HG03159 (cell line): Measurements from ENCODE around the gene STXBP1.
"Not testable (repeated sequence)": the region's sequence is repeated elsewhere in the genome, so short reads cannot be mapped to it uniquely, and the experiment has no call there.

Experiments used
- ATAC-seq: cut with Tn5 transposase; IDR thresholded peaks from one replicate; pipeline ENCODE4 v1.9.1; 2021; ENCODE audit warnings: mild to moderate bottlenecking, moderate library complexity; ENCODE audit not compliant: unreplicated experiment

Gene STXBP1

DNA sequence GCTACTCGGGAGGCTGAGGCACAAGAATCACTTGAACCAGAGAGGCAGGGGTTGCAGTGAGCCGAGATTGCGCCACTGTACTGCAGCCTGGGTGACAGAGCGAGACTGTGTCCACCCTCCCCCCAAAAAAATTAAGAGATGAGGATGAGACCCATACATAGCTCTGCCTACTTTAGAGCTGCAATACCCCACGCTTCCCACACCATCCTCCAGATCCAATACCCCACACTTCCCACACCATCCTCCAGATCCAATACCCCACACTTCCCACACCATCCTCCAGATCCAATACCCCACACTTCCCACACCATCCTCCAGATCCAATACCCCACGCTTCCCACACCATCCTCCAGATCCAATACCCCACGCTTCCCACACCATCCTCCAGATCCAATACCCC lies 34.9 kb upstream of the STXBP1 start:
- not testable (repeated sequence) for ATAC-seq

- ATAC-seq: no peak
These were observed 33.5 kb upstream of the STXBP1 start for GRCh38 chr9:127578627-127578951.

DNA sequence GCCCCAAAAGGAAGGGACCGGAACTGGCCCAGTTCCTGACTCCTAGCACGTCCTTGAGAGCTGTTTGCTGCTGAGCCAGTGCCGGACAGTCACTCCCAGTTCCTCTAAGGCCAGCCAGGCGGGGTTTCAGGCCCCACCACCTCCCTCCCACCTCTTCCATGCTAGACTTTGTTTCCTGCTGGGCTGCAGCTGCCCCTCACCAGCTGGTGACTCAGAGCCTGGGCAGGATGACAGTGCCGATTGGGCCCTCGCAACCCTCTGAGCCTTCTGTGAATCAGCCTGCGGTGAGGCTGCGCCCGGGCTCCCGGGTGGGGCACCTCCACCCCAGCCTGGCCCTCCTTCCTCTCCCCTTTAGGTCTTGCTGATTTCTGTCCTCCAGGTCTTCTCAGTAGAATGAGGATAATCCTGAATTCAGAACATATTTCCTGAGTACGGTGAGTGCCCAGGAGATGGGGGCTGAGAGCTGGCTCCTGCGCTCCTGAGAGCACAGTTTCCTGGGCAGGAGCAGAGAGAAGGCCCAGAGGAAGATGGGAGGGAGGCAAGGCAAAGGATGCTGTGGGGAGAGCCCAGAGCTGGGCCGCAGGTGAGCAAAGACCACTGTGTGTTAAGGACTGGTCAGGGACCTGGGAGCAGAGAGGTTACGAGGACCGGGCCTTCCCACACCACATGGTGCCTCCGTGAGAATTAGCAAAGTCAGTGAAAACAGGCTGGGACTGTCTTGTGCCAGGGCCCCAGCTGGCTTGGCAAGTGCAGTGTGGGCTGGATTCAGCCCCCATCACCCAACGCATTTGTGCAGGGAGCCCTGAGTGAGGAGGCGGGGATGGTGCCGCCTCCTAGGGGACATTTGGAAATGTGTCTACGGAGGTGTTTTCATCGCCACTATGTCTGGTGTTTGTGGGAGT lies 32.9 kb upstream of the STXBP1 start:
- no peak for ATAC-seq

DNA sequence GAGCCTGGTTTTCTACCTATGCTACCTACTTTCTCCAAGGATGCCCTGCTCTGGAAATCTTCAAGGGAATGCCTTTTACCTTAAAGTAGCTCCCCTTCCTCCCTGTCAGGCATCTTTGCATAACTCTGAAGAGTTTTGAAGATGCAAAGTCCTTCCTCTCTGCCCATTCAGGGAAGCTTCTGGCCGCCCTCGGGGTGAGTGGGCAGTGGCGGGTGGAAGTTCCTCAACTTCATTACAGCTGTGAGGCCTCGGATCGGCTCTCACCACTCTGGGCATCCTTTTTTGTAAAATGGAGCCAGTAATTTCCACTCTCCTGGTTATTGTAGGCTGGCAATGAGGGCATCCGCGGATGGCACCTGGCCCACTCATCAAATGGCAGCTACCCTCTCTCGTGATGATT lies 31.7 kb upstream of the STXBP1 start:
- no peak for ATAC-seq

GRCh38 chr9:127580879-127581475 lies 31.1 kb upstream of the STXBP1 start:
- no peak for ATAC-seq

DNA sequence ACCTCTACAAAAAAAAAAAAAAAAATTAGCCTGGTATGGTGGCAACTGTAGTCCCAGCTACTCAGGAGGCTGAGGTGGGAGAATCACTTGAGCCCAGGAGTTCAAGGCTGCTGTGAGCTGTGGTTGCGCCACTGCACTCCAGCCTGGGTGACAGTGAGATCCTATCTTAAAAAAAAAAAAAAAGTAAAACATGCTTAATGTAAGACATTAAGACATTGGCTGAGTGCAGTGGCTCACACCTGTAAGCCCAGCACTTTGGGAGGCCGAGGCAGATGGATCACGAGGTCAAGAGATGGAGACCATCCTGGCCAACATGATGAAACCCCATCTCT lies 27.6 kb upstream of the STXBP1 start:
- not testable (repeated sequence) for ATAC-seq

GRCh38 chr9:127585161-127585819 lies 26.8 kb upstream of the STXBP1 start:
- no peak for ATAC-seq

- ATAC-seq: no peak
These were observed 26.0 kb upstream of the STXBP1 start for GRCh38 chr9:127586096-127586495.

- ATAC-seq: no peak
These were observed 25.5 kb upstream of the STXBP1 start for GRCh38 chr9:127586537-127586936.

DNA sequence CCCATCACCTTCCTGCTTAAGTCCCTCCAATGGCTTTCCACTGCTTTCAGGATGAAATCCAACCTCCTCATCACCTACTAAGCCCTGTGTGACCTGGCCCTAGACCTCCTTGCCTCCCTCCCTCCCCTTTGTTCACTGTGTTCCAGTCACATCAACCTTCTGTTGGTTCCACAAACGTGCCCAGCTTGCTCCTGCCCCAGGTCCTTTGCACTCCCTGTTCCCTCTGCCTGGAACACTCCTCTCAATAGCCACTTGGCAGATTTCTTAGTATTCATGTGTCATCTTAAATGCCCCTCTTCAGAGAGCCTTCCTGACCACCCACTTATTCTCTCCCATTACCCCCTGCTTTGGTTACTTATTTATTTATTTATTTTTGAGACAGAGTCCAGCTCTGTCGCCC lies 24.1 kb upstream of the STXBP1 start:
- ATAC-seq: no peak

DNA sequence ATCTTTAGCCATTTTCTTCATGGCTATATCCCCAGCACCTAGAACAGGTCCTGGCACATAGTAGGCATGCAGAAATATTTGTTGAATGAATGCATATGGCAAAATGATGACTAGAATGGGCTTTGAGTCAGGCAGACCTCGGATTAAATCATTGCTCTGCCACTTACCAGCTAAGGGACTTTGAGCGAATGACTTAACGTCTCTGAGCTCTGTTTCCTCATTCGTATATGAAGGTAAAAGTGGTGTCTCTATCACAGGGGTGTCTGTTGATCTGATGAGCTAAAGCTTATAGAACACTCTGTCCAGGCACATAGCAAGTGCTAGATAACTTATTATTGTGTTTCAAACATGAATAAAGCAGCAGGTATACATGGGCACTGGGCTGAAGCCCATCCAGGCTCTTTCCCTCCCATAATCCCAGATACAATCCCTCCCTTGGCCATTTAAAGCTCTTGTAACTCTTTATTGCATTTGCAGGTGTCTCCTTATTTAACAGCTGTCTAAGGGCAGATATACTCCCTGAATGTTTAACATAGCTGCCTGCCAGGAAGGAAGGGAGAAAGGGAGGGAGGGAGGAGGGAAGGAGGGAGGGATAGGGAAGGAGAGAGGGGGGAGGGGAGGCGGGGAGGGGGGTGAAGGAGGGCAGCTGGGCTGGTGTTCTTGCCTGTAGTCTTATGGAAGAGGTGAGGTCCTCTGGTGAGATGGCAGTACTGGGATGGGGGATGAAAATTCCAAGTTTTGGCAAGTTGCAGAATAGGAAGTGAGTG lies 23.2 kb upstream of the STXBP1 start:
- ATAC-seq: no peak

- no peak for ATAC-seq
These were observed 22.1 kb upstream of the STXBP1 start for GRCh38 chr9:127589955-127590370.

GRCh38 chr9:127595611-127596010 lies 16.5 kb upstream of the STXBP1 start:
- no peak for ATAC-seq

DNA sequence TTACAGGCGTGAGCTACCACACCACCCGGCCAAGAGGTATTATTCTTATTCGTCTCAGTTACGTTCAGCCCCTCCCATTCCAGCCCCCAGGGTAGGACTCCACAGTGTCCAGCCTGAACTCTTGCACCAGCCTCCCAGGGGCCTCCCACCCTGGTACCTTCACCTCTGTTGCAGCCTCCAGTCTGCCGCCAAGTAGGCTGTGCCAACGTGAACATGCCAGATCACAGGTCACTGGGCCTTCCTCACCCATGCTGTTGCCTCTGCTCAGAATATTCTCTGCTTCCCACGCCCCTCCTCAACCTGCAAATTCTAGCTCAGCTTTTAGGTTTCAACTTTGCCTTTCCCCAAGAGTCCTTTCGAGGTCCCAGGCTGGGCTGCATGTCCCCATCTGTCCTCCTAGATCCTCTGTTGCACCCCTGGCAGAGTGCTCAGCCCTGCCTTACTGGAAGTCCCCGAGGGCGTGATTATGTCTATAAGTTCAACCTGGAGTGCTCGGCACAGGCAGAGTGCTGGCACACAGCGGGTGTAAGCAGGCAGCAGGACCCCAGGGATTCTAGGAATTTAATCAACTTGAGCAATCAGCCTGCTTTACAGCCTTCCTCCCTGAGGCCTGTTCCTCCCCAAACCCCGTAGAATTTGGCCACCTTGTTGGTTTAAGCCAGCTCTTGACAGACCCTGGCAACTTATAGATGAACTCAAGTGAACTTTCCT lies 13.1 kb upstream of the STXBP1 start:
- no peak for ATAC-seq

DNA sequence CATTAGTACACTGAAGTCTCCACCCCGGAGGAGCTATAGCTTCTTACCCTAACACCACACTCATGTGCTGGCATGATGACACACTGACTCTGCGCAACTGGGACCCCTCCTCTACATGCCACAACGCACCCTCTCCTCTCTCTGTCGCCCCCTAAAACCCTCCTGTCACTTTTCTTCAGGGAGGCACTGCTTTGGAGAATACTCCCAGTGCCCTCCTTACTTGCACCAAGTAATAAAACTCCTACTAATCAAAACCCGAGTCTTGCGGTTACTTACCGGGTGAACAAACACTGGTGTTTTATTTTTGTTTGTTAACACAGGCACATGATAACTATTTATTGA lies 12.6 kb upstream of the STXBP1 start:
- ATAC-seq: no peak

- no peak for ATAC-seq
These were observed 8.9 kb upstream of the STXBP1 start for GRCh38 chr9:127603226-127603625.

DNA sequence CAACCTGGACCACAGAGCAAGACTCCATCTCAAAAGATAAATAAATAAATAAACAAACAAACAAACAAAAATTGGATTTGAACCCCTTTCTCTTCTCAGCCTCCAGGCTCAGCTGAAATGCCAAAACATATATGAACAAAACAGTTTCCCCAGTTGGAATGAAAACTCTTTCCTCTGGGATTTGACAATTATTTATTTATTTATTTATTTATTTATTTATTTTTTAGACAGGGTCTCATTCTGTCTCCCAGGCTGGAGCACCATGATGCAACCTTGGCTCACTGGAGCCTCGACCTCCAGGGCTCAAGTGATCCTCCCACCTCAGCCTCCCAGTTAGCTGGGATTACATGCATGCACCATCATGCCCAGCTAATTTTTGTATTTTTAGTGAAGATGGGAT lies 6.0 kb upstream of the STXBP1 start:
- ATAC-seq: no peak

DNA sequence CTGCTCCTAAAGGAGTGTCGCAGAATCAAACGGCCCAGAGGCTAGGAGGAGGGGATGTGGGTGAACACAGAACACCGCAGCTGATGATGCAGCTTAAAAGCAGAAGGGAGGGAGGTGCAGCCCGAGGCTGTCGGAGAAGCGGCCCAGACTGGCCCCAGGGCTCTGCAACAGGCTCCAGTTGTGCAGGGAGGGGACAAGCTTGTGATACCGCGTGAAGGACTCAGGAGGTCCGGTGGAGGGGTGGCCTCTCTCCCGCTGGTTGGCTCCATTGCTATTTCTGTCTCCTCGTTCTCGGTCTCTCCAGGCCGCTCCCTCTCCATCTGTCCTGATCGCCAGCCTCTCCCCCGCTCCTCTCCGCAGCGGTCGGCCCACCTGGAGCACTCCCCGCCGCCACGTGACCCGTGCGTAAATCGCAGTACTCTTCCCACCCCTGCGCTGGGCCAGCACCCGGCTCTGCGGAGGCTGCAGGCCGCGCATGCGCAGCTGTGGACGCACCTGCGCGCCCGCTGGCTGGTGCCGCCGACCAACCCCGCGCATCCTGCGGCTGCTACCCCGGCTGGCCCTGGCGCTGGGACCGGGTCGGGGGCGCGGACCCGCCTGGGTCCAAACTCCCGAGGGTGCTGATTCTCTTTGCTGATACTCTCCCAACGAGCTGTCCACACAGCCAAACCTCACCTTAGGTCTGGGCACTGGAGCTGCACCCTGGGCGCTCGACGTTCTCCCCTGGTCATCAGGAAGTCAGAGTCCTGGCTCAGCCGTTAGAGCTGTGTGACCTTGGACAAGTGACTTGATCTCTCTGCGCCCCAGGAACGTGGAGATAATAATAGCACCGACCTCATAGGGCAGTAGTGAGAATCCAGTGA lies 3.7 kb upstream of the STXBP1 start:
- ATAC-seq: no peak

GRCh38 chr9:127611603-127611898 lies 526 bp upstream of the STXBP1 start:
- no peak for ATAC-seq

DNA sequence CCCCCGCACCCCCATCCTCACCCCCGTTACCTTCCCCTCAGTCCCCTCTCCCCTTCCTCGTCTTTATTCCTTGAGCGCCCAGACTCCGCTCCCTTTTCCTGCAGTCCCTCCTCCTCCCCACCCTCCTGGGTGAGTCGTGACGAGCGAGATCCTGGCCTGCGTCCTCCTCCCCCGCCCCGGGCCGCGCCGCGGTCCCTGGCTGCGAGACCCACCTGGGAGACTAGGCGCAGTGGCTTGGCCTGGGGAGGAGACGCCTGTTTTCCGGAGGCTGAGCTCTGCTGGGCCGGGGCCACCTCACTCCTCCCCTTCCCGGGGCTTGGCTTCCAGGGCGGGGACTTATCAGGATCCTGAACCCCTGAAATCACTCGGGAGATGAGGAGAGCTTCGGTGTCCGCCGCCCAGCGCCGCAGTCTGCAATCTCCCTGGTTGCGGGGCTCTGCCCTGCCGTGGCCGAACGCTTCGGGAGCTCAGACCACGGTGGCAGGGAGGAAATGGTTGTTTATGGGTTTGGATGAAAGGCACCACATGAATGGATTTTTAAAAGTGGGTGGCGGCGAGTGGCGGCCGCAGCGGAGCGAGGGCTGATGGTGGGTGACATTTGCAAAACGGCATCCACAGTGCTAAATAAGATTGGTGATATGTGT lies 984 bp downstream of the STXBP1 start:
- no peak for ATAC-seq
